NT2/D1 (cell line): Measurements from ENCODE around the gene CHN2.

Experiments
- SUZ12 ChIP-seq: IDR thresholded peaks from 2 replicates; pipeline ENCODE4 v1.6.1; 2011; ENCODE audit not compliant: insufficient read length, insufficient read depth; ENCODE audit errors: extremely low read depth
- YY1 ChIP-seq: IDR thresholded peaks from 2 replicates; pipeline ENCODE4 v1.6.1; 2011; ENCODE audit not compliant: insufficient read length, insufficient read depth
- ZNF274 ChIP-seq: IDR thresholded peaks from 2 replicates; pipeline ENCODE4 v1.6.1; 2011; ENCODE audit warnings: mild to moderate bottlenecking, low read depth, low read length

- no peak for TF ChIP-seq SUZ12
- no peak for TF ChIP-seq YY1
- TF ChIP-seq ZNF274, result no peak
These were observed 314.0 kb downstream of the CHN2 start for GRCh38 chr7:29508608-29509007.
